KMS-11 (cell line): ENCODE measurements around the gene FADS1.

Source experiments
- H2AFZ ChIP-seq: fragments of 200-600 bp; sonication (generic); 2 replicates; pipeline ENCODE4 v1.6.1; 2016; ENCODE audit warnings: antibody characterized with exemption, mixed run types, low read depth
- H3K27ac ChIP-seq: fragments of 200-600 bp; sonication (generic); 2 replicates; pipeline ENCODE4 v1.6.1; 2016; ENCODE audit warnings: mild to moderate bottlenecking, mixed run types
- H3K27me3 ChIP-seq: fragments of 200-600 bp; sonication (generic); 2 replicates; pipeline ENCODE4 v1.6.1; 2017; ENCODE audit warnings: mild to moderate bottlenecking, low read depth, mixed run types, moderate library complexity; ENCODE audit not compliant: insufficient read depth
- H3K36me3 ChIP-seq: fragments of 200-600 bp; sonication (generic); 2 replicates; pipeline ENCODE4 v1.6.1; 2017; ENCODE audit warnings: mild to moderate bottlenecking, mixed run types; ENCODE audit not compliant: insufficient read depth
- H3K4me1 ChIP-seq: fragments of 200-600 bp; sonication (generic); 2 replicates; pipeline ENCODE4 v1.6.1; 2016; ENCODE audit warnings: mild to moderate bottlenecking, low read depth, mixed run types; ENCODE audit not compliant: poor library complexity, severe bottlenecking
- H3K4me2 ChIP-seq: fragments of 200-600 bp; sonication (generic); 2 replicates; pipeline ENCODE4 v1.7.0; 2016; ENCODE audit warnings: mild to moderate bottlenecking, mixed run types
- H3K4me3 ChIP-seq: fragments of 200-600 bp; sonication (generic); IDR thresholded peaks from 2 replicates; pipeline ENCODE4 v1.6.1; 2017; ENCODE audit warnings: low read depth, low read length, mixed read lengths; ENCODE audit not compliant: insufficient read depth
- H3K79me2 ChIP-seq: fragments of 200-600 bp; sonication (generic); 2 replicates; pipeline ENCODE4 v1.6.1; 2016; ENCODE audit warnings: low read depth, mixed run types; ENCODE audit not compliant: insufficient read depth
- H3K9ac ChIP-seq: fragments of 200-600 bp; sonication (generic); 2 replicates; pipeline ENCODE4 v1.6.1; 2016; ENCODE audit warnings: mild to moderate bottlenecking, mixed run types
- H4K20me1 ChIP-seq: fragments of 200-600 bp; sonication (generic); 2 replicates; pipeline ENCODE4 v1.6.1; 2016; ENCODE audit warnings: mild to moderate bottlenecking, mixed run types; ENCODE audit not compliant: insufficient read depth
- TF ChIP-seq, protein P1 (sequence below): fragments of 200-600 bp; sonication (generic); conservative IDR thresholded peaks from 2 replicates; pipeline ENCODE4 v1.6.1; 2017; ENCODE audit warnings: low read depth, mild to moderate bottlenecking, antibody characterized with exemption, low read length, moderate library complexity, mixed read lengths

FADS1 gene

DNA sequence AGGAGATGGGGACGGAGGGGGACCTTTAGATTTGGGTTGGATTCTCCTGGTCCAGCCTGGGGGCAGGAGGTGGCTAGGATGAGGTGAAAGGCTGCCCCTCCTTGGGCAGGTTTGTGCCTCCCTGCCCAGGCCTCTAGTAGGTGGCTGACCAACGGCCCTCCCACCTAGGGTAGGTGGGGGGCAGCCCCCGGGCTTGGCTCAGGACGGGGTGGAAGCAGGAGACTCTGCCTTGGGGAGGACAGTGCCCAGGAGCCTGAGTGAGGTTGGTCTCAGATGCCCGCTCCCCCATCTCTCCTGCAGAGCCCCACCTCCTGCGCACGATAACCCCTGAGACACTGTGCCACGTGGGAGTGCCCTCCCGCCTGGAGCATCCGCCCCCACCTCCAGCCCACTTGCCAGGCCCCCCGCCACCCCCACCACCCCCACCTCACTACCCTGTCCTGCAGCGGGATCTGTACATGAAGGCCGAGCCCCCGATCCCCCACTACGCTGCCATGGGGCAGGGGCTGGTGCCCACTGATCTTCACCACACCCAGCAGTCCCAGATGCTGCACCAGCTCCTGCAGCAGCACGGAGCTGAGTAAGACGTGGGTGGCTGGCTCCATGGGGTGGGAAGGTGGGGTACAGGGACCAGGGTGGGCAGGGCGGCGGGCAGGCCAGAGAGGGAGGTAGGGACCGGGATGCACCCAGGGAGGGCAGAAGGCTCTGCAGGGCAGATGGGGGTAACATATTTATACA is 46.7 kb downstream of the FADS1 start:
- no peak overlapping the region for H3K9ac ChIP-seq
- H3K4me2 ChIP-seq: no peak overlapping the region
- H4K20me1 ChIP-seq: no peaks in the 10 kb centered on the region
- TF ChIP-seq, protein P1, sequence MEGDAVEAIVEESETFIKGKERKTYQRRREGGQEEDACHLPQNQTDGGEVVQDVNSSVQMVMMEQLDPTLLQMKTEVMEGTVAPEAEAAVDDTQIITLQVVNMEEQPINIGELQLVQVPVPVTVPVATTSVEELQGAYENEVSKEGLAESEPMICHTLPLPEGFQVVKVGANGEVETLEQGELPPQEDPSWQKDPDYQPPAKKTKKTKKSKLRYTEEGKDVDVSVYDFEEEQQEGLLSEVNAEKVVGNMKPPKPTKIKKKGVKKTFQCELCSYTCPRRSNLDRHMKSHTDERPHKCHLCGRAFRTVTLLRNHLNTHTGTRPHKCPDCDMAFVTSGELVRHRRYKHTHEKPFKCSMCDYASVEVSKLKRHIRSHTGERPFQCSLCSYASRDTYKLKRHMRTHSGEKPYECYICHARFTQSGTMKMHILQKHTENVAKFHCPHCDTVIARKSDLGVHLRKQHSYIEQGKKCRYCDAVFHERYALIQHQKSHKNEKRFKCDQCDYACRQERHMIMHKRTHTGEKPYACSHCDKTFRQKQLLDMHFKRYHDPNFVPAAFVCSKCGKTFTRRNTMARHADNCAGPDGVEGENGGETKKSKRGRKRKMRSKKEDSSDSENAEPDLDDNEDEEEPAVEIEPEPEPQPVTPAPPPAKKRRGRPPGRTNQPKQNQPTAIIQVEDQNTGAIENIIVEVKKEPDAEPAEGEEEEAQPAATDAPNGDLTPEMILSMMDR: no peak
- H3K4me1 ChIP-seq: no peaks in the 10 kb centered on the region
- H3K4me3 ChIP-seq: no peak overlapping the region
- no peak overlapping the region for H3K27ac ChIP-seq
- no peak overlapping the region for H2AFZ ChIP-seq
- H3K79me2 ChIP-seq: no peaks in the 10 kb centered on the region
- no peaks in the 10 kb centered on the region for H3K27me3 ChIP-seq
- H3K36me3 ChIP-seq: no peaks in the 10 kb centered on the region

DNA sequence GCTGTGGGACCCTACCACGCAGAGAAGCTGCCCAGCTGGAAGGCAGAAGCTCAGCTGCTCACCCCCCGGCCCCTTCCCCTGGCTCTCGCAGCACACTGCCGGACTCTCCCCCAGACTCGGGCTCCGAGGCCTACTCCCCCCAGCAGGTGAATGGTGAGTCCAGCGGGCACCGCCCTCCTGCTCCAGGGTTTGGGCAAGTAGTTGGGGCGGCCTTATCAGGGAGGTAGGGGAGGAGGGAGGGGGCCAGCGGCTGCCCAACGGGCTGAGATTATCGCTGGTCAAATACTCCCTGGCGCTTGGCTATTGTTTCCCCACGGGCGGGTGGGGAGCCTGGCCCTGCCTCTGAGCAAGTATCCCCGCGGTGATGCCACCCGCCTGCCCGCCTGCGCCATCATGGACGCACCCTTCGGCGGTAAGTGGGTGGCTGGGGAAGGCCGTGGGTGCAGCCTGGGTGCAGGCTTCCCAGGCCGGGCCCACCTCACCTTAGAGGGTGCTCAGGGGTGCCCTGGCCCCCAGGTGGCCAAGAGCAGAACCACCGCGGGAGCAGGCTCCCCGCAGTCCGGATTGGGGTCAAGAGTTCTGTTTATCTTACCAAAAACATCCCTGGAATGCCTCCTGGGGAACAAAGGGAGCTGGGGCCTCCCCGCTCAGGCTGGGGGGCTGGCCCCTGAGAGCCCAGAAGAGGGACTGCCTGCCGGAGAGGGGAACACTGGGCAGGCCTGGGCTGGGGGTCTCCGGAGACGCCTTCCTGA is 47.5 kb downstream of the FADS1 start:
- no peaks in the 10 kb centered on the region for H3K36me3 ChIP-seq
- H3K4me1 ChIP-seq: no peaks in the 10 kb centered on the region
- no peak overlapping the region for H3K4me2 ChIP-seq
- H3K27me3 ChIP-seq: no peaks in the 10 kb centered on the region
- no peak overlapping the region for H3K27ac ChIP-seq
- no peaks in the 10 kb centered on the region for H4K20me1 ChIP-seq
- TF ChIP-seq, protein P1: no peak
- no peak overlapping the region for H3K4me3 ChIP-seq
- no peak overlapping the region for H3K9ac ChIP-seq
- no peak overlapping the region for H2AFZ ChIP-seq
- H3K79me2 ChIP-seq: no peaks in the 10 kb centered on the region

DNA sequence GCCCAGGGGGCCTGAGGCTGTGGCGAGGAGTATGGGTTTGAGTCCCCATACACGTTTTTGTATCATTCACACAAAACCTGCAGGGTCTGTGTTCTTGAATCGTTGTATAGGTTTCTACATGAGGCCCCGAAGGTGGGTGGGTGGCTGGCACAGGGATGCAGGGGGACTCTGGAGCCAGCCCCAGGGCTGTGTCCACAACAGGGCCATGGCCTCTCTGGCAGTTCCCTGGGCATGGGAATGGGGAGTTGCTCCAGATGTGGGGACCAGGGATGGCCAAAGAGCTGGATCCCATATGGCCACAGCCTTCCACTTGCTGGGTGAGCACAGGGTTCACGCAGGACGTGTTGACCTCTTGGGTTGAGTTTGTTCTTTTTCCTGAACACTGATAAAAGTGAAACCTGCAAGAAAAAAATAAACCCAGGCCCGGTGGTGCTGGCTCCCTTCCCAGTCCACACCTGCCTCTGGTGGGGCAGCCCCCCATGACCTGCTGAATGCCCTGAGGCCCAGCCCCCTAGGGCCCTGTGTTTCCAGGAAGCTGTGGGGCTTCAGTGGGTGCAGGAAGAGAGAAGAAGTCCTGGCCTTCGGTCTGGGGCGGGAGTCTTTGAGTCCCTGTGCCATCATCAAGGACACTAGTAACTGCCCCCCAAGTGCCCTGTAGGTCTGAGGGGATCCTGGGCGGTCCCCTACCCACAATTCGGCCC is 48.3 kb downstream of the FADS1 start:
- H3K27ac ChIP-seq: no peak overlapping the region
- no peaks in the 10 kb centered on the region for H3K4me1 ChIP-seq
- H3K27me3 ChIP-seq: peaks cover 7% of the 10 kb centered on the region; the same call in 1 of the 2 replicates
- no peaks in the 10 kb centered on the region for H3K79me2 ChIP-seq
- TF ChIP-seq, protein P1: no peak
- no peaks in the 10 kb centered on the region for H3K36me3 ChIP-seq
- H3K9ac ChIP-seq: no peak overlapping the region
- no peaks in the 10 kb centered on the region for H4K20me1 ChIP-seq
- no peak overlapping the region for H2AFZ ChIP-seq
- H3K4me3 ChIP-seq: no peak overlapping the region
- no peak overlapping the region for H3K4me2 ChIP-seq

DNA sequence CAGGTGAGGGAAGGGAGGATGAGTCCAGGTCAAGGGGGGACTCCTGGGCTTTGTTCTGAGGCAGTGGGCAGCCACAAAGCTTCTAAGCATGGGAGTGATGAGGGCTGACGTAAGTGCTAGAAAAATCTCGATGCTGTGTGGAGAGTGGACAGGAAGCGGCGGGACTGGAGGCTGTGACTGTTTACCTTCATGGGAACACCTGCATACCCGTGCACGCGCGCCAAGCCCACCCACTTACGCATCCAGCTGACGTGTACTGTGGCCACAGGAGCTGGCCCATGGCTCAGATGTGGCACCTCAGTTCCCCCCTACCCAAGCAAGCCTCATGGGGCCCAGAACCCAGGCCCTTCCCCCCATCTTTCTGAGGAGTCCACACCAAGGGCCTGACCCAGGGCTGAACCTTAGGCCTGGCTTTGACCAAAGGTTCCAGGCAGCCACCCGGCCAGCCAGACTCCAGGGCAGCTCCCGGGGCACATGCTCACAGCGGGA is 50.4 kb downstream of the FADS1 start:
- TF ChIP-seq, protein P1: no peak
- H3K27me3 ChIP-seq: peaks cover 23% of the 10 kb centered on the region
- H4K20me1 ChIP-seq: no peaks in the 10 kb centered on the region
- no peak overlapping the region for H3K4me3 ChIP-seq
- no peak overlapping the region for H3K9ac ChIP-seq
- H3K4me1 ChIP-seq: no peaks in the 10 kb centered on the region
- H2AFZ ChIP-seq: no peak overlapping the region
- H3K27ac ChIP-seq: no peak overlapping the region
- H3K79me2 ChIP-seq: no peaks in the 10 kb centered on the region
- no peak overlapping the region for H3K4me2 ChIP-seq
- no peaks in the 10 kb centered on the region for H3K36me3 ChIP-seq
